Osteoblast (primary cell): ENCODE data around the gene CLDN19. TPM values are rescaled to one million over a fixed set of nuclear protein-coding genes. Genes with fewer than 3 reads are reported as not detected.

ENCODE experiments used
- DNase-seq: peaks from one replicate; pipeline ENCODE4 v3.0.0; 2011; ENCODE audit warnings: low spot score, mixed read lengths; ENCODE audit not compliant: insufficient read length; ENCODE audit errors: missing footprints
- H2AFZ ChIP-seq: 2 replicates; pipeline ENCODE4 v1.6.0; 2011; ENCODE audit warnings: mild to moderate bottlenecking, low read length
- H3K27ac ChIP-seq: 2 replicates; pipeline ENCODE4 v1.5.1; 2011; ENCODE audit warnings: mild to moderate bottlenecking, low read depth, low read length, moderate library complexity
- H3K27me3 ChIP-seq: 2 replicates; pipeline ENCODE4 v1.6.0; 2012; ENCODE audit warnings: mild to moderate bottlenecking, control low read depth, inconsistent platforms, low read length, moderate library complexity; ENCODE audit not compliant: insufficient read depth
- H3K36me3 ChIP-seq: 2 replicates; pipeline ENCODE4 v1.5.1; 2011; ENCODE audit warnings: mild to moderate bottlenecking, low read length, control low read depth, moderate library complexity; ENCODE audit not compliant: insufficient read depth
- H3K4me1 ChIP-seq: 2 replicates; pipeline ENCODE4 v1.5.1; 2011; ENCODE audit warnings: mild to moderate bottlenecking, low read length, control low read depth, moderate library complexity; ENCODE audit not compliant: insufficient read depth
- H3K4me2 ChIP-seq: 2 replicates; pipeline ENCODE4 v1.6.0; 2011; ENCODE audit warnings: mild to moderate bottlenecking, low read length; ENCODE audit not compliant: insufficient read depth
- H3K4me3 ChIP-seq: fragments of 200-600 bp; sonication (generic); 3 replicates; pipeline ENCODE4 v1.5.1; 2012; ENCODE audit warnings: mild to moderate bottlenecking, low read length, inconsistent platforms; ENCODE audit not compliant: insufficient read depth
- H3K79me2 ChIP-seq: 2 replicates; pipeline ENCODE4 v1.6.0; 2012; ENCODE audit warnings: mild to moderate bottlenecking, low read length, control low read depth, inconsistent platforms; ENCODE audit not compliant: insufficient read depth
- H3K9me3 ChIP-seq: 2 replicates; pipeline ENCODE4 v1.5.1; 2011; ENCODE audit warnings: low read depth, low read length, control low read depth
- H4K20me1 ChIP-seq: 2 replicates; pipeline ENCODE4 v1.6.0; 2012; ENCODE audit warnings: mild to moderate bottlenecking, low read length, control low read depth; ENCODE audit not compliant: insufficient read depth
- CTCF ChIP-seq: IDR thresholded peaks from 2 replicates; pipeline ENCODE4 v1.5.1; 2011; ENCODE audit warnings: mild to moderate bottlenecking, low read depth, low read length, moderate library complexity; ENCODE audit errors: extremely low read depth
- total RNA-seq: library from RNA; depleted of rRNA; stranded (reverse); fragments of >200 nt; gene quantifications from 2 replicates; pipeline ENCODE4 v1.2.3, GENCODE V29; 2012

CLDN19 gene
- total RNA-seq, 1 donor = not detected

GRCh38 chr1:42765832-42766740, 26.1 kb upstream of the CLDN19 start:
- H3K9me3 ChIP-seq = no peaks in the 10 kb centered on the region
- H3K4me1 ChIP-seq = peaks cover 20% of the 10 kb centered on the region
- peak overlapping the region; percentile 88 for H3K27ac ChIP-seq
- H3K36me3 ChIP-seq = peaks cover 13% of the 10 kb centered on the region
- H3K27me3 ChIP-seq = no peaks in the 10 kb centered on the region
- peak overlapping the region; percentile 93 for H2AFZ ChIP-seq
- TF ChIP-seq CTCF = peak; percentile 52
- peak overlapping the region; percentile 99 for H3K4me3 ChIP-seq
- peaks cover 19% of the 10 kb centered on the region for H4K20me1 ChIP-seq
- peak; percentile 90 for DNase-seq
- peak overlapping the region; percentile 77 for H3K4me2 ChIP-seq
- peaks cover 90% of the 10 kb centered on the region for H3K79me2 ChIP-seq

- peaks cover 82% of the 10 kb centered on the region for H3K79me2 ChIP-seq
- H3K4me1 ChIP-seq = peaks cover 20% of the 10 kb centered on the region
- H3K9me3 ChIP-seq = no peaks in the 10 kb centered on the region
- H3K4me3 ChIP-seq = peak overlapping the region; percentile 99
- no peak for TF ChIP-seq CTCF
- DNase-seq = no peak
- H4K20me1 ChIP-seq = peaks cover 19% of the 10 kb centered on the region
- peaks cover 19% of the 10 kb centered on the region for H3K36me3 ChIP-seq
- H2AFZ ChIP-seq = peak overlapping the region; percentile 93
- H3K27ac ChIP-seq = peak overlapping the region; percentile 88
- no peaks in the 10 kb centered on the region for H3K27me3 ChIP-seq
- H3K4me2 ChIP-seq = peak overlapping the region; percentile 77
Measured at GRCh38 chr1:42765269-42765668, 25.2 kb upstream of the CLDN19 start.

GRCh38 chr1:42762269-42762668, 22.2 kb upstream of the CLDN19 start:
- Histone ChIP-seq H3K27ac (no peak overlapping the region), H4K20me1 (peaks cover 23% of the 10 kb centered on the region), H3K79me2 (peaks cover 54% of the 10 kb centered on the region), H3K9me3 (no peaks in the 10 kb centered on the region), H3K4me1 (peaks cover 13% of the 10 kb centered on the region), H3K27me3 (no peaks in the 10 kb centered on the region), H3K36me3 (peaks cover 47% of the 10 kb centered on the region), H3K4me3 (no peak overlapping the region), H2AFZ (no peak overlapping the region), H3K4me2 (no peak overlapping the region)
- no peak for DNase-seq
- TF ChIP-seq CTCF = no peak

GRCh38 chr1:42761567-42761966, 21.5 kb upstream of the CLDN19 start:
- Histone ChIP-seq H3K79me2 (peaks cover 51% of the 10 kb centered on the region), H3K4me3 (no peak overlapping the region), H3K4me1 (peaks cover 13% of the 10 kb centered on the region), H3K27ac (no peak overlapping the region), H3K36me3 (peaks cover 55% of the 10 kb centered on the region), H3K9me3 (no peaks in the 10 kb centered on the region), H3K27me3 (no peaks in the 10 kb centered on the region), H4K20me1 (peaks cover 30% of the 10 kb centered on the region), H3K4me2 (no peak overlapping the region), H2AFZ (no peak overlapping the region)
- no peak for DNase-seq
- no peak for TF ChIP-seq CTCF
